WTC11 (cell line): ENCODE data around the gene SUPT5H. TPM values are rescaled to one million over a fixed set of nuclear protein-coding genes. Genes with fewer than 3 reads are reported as not detected.

Source experiments
- ATAC-seq: fragments of 200-7000 bp; cut with Tn5 transposase; 2 replicates; pipeline ENCODE4 v1.10.0; 2021; ENCODE audit warnings: mild to moderate bottlenecking, moderate library complexity
- CTCF ChIA-PET: fragments of 300-600 bp; sonication (Branson Sonifier 250); formaldehyde crosslinking; loops from one replicate; lab custom pipeline; 2021; ENCODE audit warnings: antibody characterized with exemption; lab: Charles Lee
- POLR2A ChIA-PET: fragments of 350-600 bp; sonication (Branson Sonifier 250); formaldehyde crosslinking; loops from one replicate; lab custom pipeline; 2021; ENCODE audit warnings: antibody characterized with exemption; lab: Charles Lee
- DNase-seq: peaks from one replicate; pipeline ENCODE4 v3.0.0; 2021; ENCODE audit warnings: low spot score
- H3K27ac Mint-ChIP-seq: 2 replicates; pipeline ENCODE4 v1.8.0; 2021; ENCODE audit warnings: mixed read lengths
- H3K27me3 Mint-ChIP-seq: 2 replicates; pipeline ENCODE4 v1.8.0; 2021; ENCODE audit warnings: low read depth, mild to moderate bottlenecking, moderate library complexity, mixed read lengths
- H3K36me3 Mint-ChIP-seq: 2 replicates; pipeline ENCODE4 v1.8.0; 2021; ENCODE audit warnings: mixed read lengths
- H3K4me1 Mint-ChIP-seq: 2 replicates; pipeline ENCODE4 v1.8.0; 2022; ENCODE audit warnings: mixed read lengths
- H3K4me3 Mint-ChIP-seq: 2 replicates; pipeline ENCODE4 v1.8.0; 2021; ENCODE audit warnings: mild to moderate bottlenecking, moderate library complexity, mixed read lengths
- H3K9me3 Mint-ChIP-seq: 2 replicates; pipeline ENCODE4 v1.8.0; 2021; ENCODE audit warnings: mixed read lengths
- AR ChIP-seq: fragments of 250-450 bp; sonication (Bioruptor Pico); IDR thresholded peaks from 2 replicates; pipeline ENCODE4 v1.9.0; 2021; ENCODE audit warnings: mild to moderate bottlenecking
- ATF1 ChIP-seq: sonication (generic); formaldehyde crosslinking; IDR thresholded peaks from 2 replicates; pipeline ENCODE4 v1.8.1; 2023; ENCODE audit warnings: mild to moderate bottlenecking, moderate library complexity, missing genetic modification reagents
- CDX4 ChIP-seq: fragments of 250-450 bp; sonication (Bioruptor Pico); IDR thresholded peaks from 2 replicates; pipeline ENCODE4 v1.9.0; 2021; ENCODE audit warnings: moderate library complexity, mild to moderate bottlenecking, inconsistent platforms, borderline replicate concordance
- CREB1 ChIP-seq: sonication (generic); formaldehyde crosslinking; IDR thresholded peaks from 2 replicates; pipeline ENCODE4 v1.8.0; 2023; ENCODE audit warnings: mild to moderate bottlenecking, missing genetic modification reagents
- CTCF ChIP-seq: fragments of 200-600 bp; IDR thresholded peaks from 2 replicates; pipeline ENCODE4 v1.8.0; 2022; ENCODE audit warnings: antibody characterized with exemption
- E2F4 ChIP-seq: sonication (generic); formaldehyde crosslinking; IDR thresholded peaks from 2 replicates; pipeline ENCODE4 v1.8.1; 2022; ENCODE audit warnings: low read depth, mild to moderate bottlenecking, moderate library complexity, missing genetic modification reagents, borderline replicate concordance
- E2F5 ChIP-seq: sonication (generic); formaldehyde crosslinking; IDR thresholded peaks from 2 replicates; pipeline ENCODE4 v1.8.1; 2022; ENCODE audit warnings: mild to moderate bottlenecking, moderate library complexity, missing genetic modification reagents
- ELF4 ChIP-seq: sonication (generic); formaldehyde crosslinking; IDR thresholded peaks from 2 replicates; pipeline ENCODE4 v1.8.1; 2022; ENCODE audit warnings: low read depth, mild to moderate bottlenecking, moderate library complexity, missing genetic modification reagents
- ETV6 ChIP-seq: sonication (generic); formaldehyde crosslinking; IDR thresholded peaks from 2 replicates; pipeline ENCODE4 v1.8.1; 2022; ENCODE audit warnings: mild to moderate bottlenecking, missing genetic modification reagents
- FOXP1 ChIP-seq: sonication (generic); formaldehyde crosslinking; IDR thresholded peaks from 2 replicates; pipeline ENCODE4 v1.8.0; 2022; ENCODE audit warnings: missing genetic modification reagents, mild to moderate bottlenecking, moderate library complexity, borderline replicate concordance
- GRHL2 ChIP-seq: fragments of 250-450 bp; sonication (Bioruptor Pico); IDR thresholded peaks from 2 replicates; pipeline ENCODE4 v1.8.0; 2022; ENCODE audit warnings: mild to moderate bottlenecking, moderate library complexity; ENCODE audit not compliant: insufficient replicate concordance, severe bottlenecking
- HMGXB4 ChIP-seq: sonication (generic); formaldehyde crosslinking; IDR thresholded peaks from 2 replicates; pipeline ENCODE4 v1.8.1; 2023; ENCODE audit warnings: mild to moderate bottlenecking, moderate library complexity, missing genetic modification reagents
- JUN ChIP-seq: sonication (generic); formaldehyde crosslinking; IDR thresholded peaks from 2 replicates; pipeline ENCODE4 v1.8.0; 2023; ENCODE audit warnings: mild to moderate bottlenecking, missing genetic modification reagents
- MLX ChIP-seq: sonication (generic); formaldehyde crosslinking; IDR thresholded peaks from 2 replicates; pipeline ENCODE4 v1.8.1; 2023; ENCODE audit warnings: mild to moderate bottlenecking, missing genetic modification reagents, moderate library complexity
- PRDM15 ChIP-seq: sonication (generic); formaldehyde crosslinking; IDR thresholded peaks from 2 replicates; pipeline ENCODE4 v1.8.0; 2022; ENCODE audit warnings: missing genetic modification reagents
- PRRX2 ChIP-seq: fragments of 250-450 bp; sonication (Bioruptor Pico); IDR thresholded peaks from 2 replicates; pipeline ENCODE4 v1.8.0; 2021; ENCODE audit warnings: mild to moderate bottlenecking
- RELA ChIP-seq: sonication (generic); formaldehyde crosslinking; IDR thresholded peaks from 2 replicates; pipeline ENCODE4 v1.8.1; 2022; ENCODE audit warnings: missing genetic modification reagents, mild to moderate bottlenecking, borderline replicate concordance
- ZBTB21 ChIP-seq: sonication (generic); formaldehyde crosslinking; IDR thresholded peaks from 2 replicates; pipeline ENCODE4 v1.8.1; 2023; ENCODE audit warnings: mild to moderate bottlenecking, missing genetic modification reagents, borderline replicate concordance
- ZNF232 ChIP-seq: sonication (generic); formaldehyde crosslinking; IDR thresholded peaks from 2 replicates; pipeline ENCODE4 v1.8.0; 2022; ENCODE audit warnings: mild to moderate bottlenecking, missing genetic modification reagents
- ZNF423 ChIP-seq: fragments of 250-450 bp; sonication (Bioruptor Pico); IDR thresholded peaks from 2 replicates; pipeline ENCODE4 v2.1.2; 2022; ENCODE audit warnings: mild to moderate bottlenecking, moderate library complexity
- total RNA-seq: library from RNA; stranded (reverse); gene quantifications from 3 replicates; pipeline ENCODE4 v1.2.3, GENCODE V29; 2021

The SUPT5H gene
- total RNA-seq, 1 experiment from 2014 or later = 135 TPM

GRCh38 chr19:39492225-39492624 is 46.8 kb downstream of the SUPT5H start:
- ATAC-seq (no peak), DNase-seq (no peak)
- TF ChIP-seq CTCF = no peak
- no peak for TF ChIP-seq ZNF423 (CRISPR knock-in tag)
- TF ChIP-seq PRDM15 (CRISPR knock-in tag) = no peak
- no peak for TF ChIP-seq GRHL2 (CRISPR knock-in tag)
- TF ChIP-seq FOXP1 = no peak
- no peak for TF ChIP-seq ZNF232 (CRISPR knock-in tag)
- TF ChIP-seq CDX4 (CRISPR knock-in tag) = no peak
- TF ChIP-seq MLX (CRISPR knock-in tag) = no peak
- no peak for TF ChIP-seq ZBTB21 (CRISPR knock-in tag)
- TF ChIP-seq RELA = no peak
- TF ChIP-seq JUN (CRISPR knock-in tag) = no peak
- TF ChIP-seq PRRX2 (CRISPR knock-in tag) = no peak
- TF ChIP-seq ELF4 (CRISPR knock-in tag) = no peak
- TF ChIP-seq E2F4 (CRISPR knock-in tag) = no peak
- H3K27ac Mint-ChIP-seq = no peak overlapping the region
- no peaks in the 10 kb centered on the region for H3K27me3 Mint-ChIP-seq
- peaks cover 20% of the 10 kb centered on the region for H3K36me3 Mint-ChIP-seq
- peaks cover 21% of the 10 kb centered on the region for H3K4me1 Mint-ChIP-seq
- ChIA-PET POLR2A (interaction anchor here (0.7 kb wide), 1 partner anchor 80 kb away, joined by 5 read pairs; no protein-coding TSS in a partner anchor), CTCF (interaction anchor here (0.6 to 1.2 kb wide), 2 partner anchors 14 to 18 kb away, joined by 3 to 4 read pairs; no protein-coding TSS in a partner anchor)
- H3K4me3 Mint-ChIP-seq = no peak overlapping the region
- H3K9me3 Mint-ChIP-seq = no peaks in the 10 kb centered on the region

- H3K27me3 Mint-ChIP-seq = no peaks in the 10 kb centered on the region; the same call in 1 of the 2 replicates
- peaks cover 26% of the 10 kb centered on the region for H3K4me1 Mint-ChIP-seq
- no peak for DNase-seq
- peaks cover 19% of the 10 kb centered on the region for H3K36me3 Mint-ChIP-seq
- H3K9me3 Mint-ChIP-seq = no peaks in the 10 kb centered on the region
- H3K27ac Mint-ChIP-seq = peak overlapping the region; percentile 84
- CTCF ChIA-PET = interaction anchor here (1.2 kb wide), 1 partner anchor 19 kb away, joined by 3 read pairs; no protein-coding TSS in a partner anchor
- no peak for ATAC-seq
- POLR2A ChIA-PET = interaction anchor here (0.6 kb wide), 1 partner anchor 76 kb away, joined by 3 read pairs; no protein-coding TSS in a partner anchor
- H3K4me3 Mint-ChIP-seq = no peak overlapping the region
- no peak for TF ChIP-seq ETV6 (CRISPR knock-in tag)
- no peak for TF ChIP-seq HMGXB4 (CRISPR knock-in tag)
- TF ChIP-seq CREB1 (CRISPR knock-in tag) = no peak
- TF ChIP-seq AR (CRISPR knock-in tag) = no peak
- no peak for TF ChIP-seq ATF1 (CRISPR knock-in tag)
- no peak for TF ChIP-seq E2F5 (CRISPR knock-in tag)
Observed at GRCh38 chr19:39492788-39493187, 47.4 kb downstream of the SUPT5H start.
